Ascending aorta (tissue), 2 donors: ENCODE data around the gene FAM221B. TPM values are rescaled to one million over a fixed set of nuclear protein-coding genes. Genes with fewer than 3 reads are reported as not detected.

Source experiments
- DNase-seq, 2 donors: peaks; one replicate each; pipeline ENCODE4 v3.0.0-alpha.2; 2019; ENCODE audit warnings: low spot score in 2 of 2
- H3K27ac ChIP-seq, 2 donors: fragments of 200-600 bp; sonication (generic); one replicate each; pipeline ENCODE4 v1.5.1; 2016 to 2017; ENCODE audit warnings: mild to moderate bottlenecking in 1 of 2
- H3K27me3 ChIP-seq: fragments of 200-600 bp; sonication (generic); one replicate; pipeline ENCODE4 v1.5.1; 2017
- H3K36me3 ChIP-seq, 2 donors: fragments of 200-600 bp; sonication (generic); one replicate each; pipeline ENCODE4 v1.5.1; 2016
- H3K4me1 ChIP-seq, 2 donors: fragments of 200-600 bp; sonication (generic); one replicate each; pipeline ENCODE4 v1.5.1; 2016 to 2017; ENCODE audit warnings: mild to moderate bottlenecking in 1 of 2
- H3K4me3 ChIP-seq, 2 donors: fragments of 200-600 bp; sonication (generic); one replicate each; pipeline ENCODE4 v1.5.1; 2016 to 2017; ENCODE audit warnings: mild to moderate bottlenecking in 1 of 2
- H3K9me3 ChIP-seq, 2 donors: fragments of 200-600 bp; sonication (generic); one replicate each; pipeline ENCODE4 v1.5.1; 2016
- CTCF ChIP-seq, 3 experiments: fragments of 200-600 bp in 2 of 3; fragments of 450-650 bp in 1 of 3; sonication (generic) in 2 of 3; IDR thresholded peaks; one replicate each; pipeline ENCODE4 v1.5.1; 2016 to 2019; ENCODE audit warnings: antibody characterized with exemption in 3 of 3, mild to moderate bottlenecking in 1 of 3, moderate library complexity in 1 of 3
- intact Hi-C: fragments of 100-400 bp; cut with DNase I; formaldehyde crosslinking; loops from one replicate; pipeline ENCODE4 v1.15.1; 2023
- total RNA-seq: library from RNA; depleted of rRNA; stranded (reverse); fragments of >200 nt; gene quantifications from one replicate; pipeline ENCODE4 v1.1.0, GENCODE V29; 2016

The FAM221B gene
- total RNA-seq, 1 donor from 2014 or later = not detected

GRCh38 chr9:35767458-35767857 lies 61.1 kb downstream of the FAM221B start:
- Histone ChIP-seq H3K9me3 (no peaks in the 10 kb centered on the region), H3K4me3 (no peak overlapping the region), H3K27me3 (no peaks in the 10 kb centered on the region), H3K4me1 (peaks cover 6 to 13% of the 10 kb centered on the region in 2 donors), H3K36me3 (no peaks in the 10 kb centered on the region), H3K27ac (no peak overlapping the region)
- TF ChIP-seq CTCF (IDR thresholded peaks at IDR 0.05) = no peak
- intact Hi-C loops = no loop called here
- no peak for DNase-seq

GRCh38 chr9:35766997-35767396 lies 61.5 kb downstream of the FAM221B start:
- H3K27me3 ChIP-seq = no peaks in the 10 kb centered on the region
- H3K27ac ChIP-seq = no peak overlapping the region
- H3K9me3 ChIP-seq = no peaks in the 10 kb centered on the region
- H3K4me1 ChIP-seq = peaks cover 6 to 12% of the 10 kb centered on the region in 2 donors
- no peak for DNase-seq
- intact Hi-C loops = no loop called here
- H3K4me3 ChIP-seq = no peak overlapping the region
- no peak for TF ChIP-seq CTCF (IDR thresholded peaks at IDR 0.05)
- no peaks in the 10 kb centered on the region for H3K36me3 ChIP-seq

Other genes with a start within 250 kb of the FAM221B start
- gene TESK1, start 223.5 kb downstream of the FAM221B start, total RNA-seq = 70.2 TPM
- gene CD72, start 210.3 kb downstream of the FAM221B start, total RNA-seq = not detected
- not detected for gene SIT1, start 177.8 kb downstream of the FAM221B start, total RNA-seq
- 17,070 TPM for gene RMRP, start 170.7 kb downstream of the FAM221B start, total RNA-seq
- gene CCDC107, start 170.4 kb downstream of the FAM221B start, total RNA-seq = 67.6 TPM
- gene ARHGEF39, start 163.5 kb downstream of the FAM221B start, total RNA-seq = 1.1 TPM
- 3.9 TPM for gene CA9, start 154.8 kb downstream of the FAM221B start, total RNA-seq
- 1,923 TPM for gene TPM2, start 138.8 kb downstream of the FAM221B start, total RNA-seq
- gene TLN1, start 96.5 kb downstream of the FAM221B start, total RNA-seq = 735 TPM
- gene CREB3, start 96.1 kb downstream of the FAM221B start, total RNA-seq = 48.3 TPM
- 40.7 TPM for gene GBA2, start 79.5 kb downstream of the FAM221B start, total RNA-seq
- gene RGP1, start 79.4 kb downstream of the FAM221B start, total RNA-seq = 24.8 TPM
- gene MSMP, start 74.5 kb downstream of the FAM221B start, total RNA-seq = not detected
- 7.3 TPM for gene NPR2, start 37.1 kb downstream of the FAM221B start, total RNA-seq
- not detected for gene SPAG8, start 16.5 kb downstream of the FAM221B start, total RNA-seq
- 21.6 TPM for gene HINT2, start 13.7 kb downstream of the FAM221B start, total RNA-seq
- 37.3 TPM for gene TMEM8B, start 496 bp upstream of the FAM221B start, total RNA-seq
- gene OR13J1, start 41.7 kb upstream of the FAM221B start, total RNA-seq = not detected
- gene HRCT1, start 77.5 kb upstream of the FAM221B start, total RNA-seq = 32.7 TPM
- 4.0 TPM for gene SPAAR, start 80.8 kb upstream of the FAM221B start, total RNA-seq
- gene OR2S2, start 129.4 kb upstream of the FAM221B start, total RNA-seq = not detected
- gene RECK, start 208.2 kb upstream of the FAM221B start, total RNA-seq = 5.7 TPM